VCaP (cell line): Measurements from ENCODE around the gene CFAP91.
A peak's percentile ranks its signal among the peaks of the same experiment; 100 is the strongest.

ENCODE experiments used
- H3K27ac ChIP-seq: fragments of 450-650 bp; 2 replicates; pipeline ENCODE4 v1.5.1; 2017
- TF ChIP-seq, protein P1 (sequence below): fragments of 450-650 bp; conservative IDR thresholded peaks from 2 replicates; pipeline ENCODE4 v1.5.1; 2017; ENCODE audit warnings: mild to moderate bottlenecking, moderate library complexity

Gene CFAP91

DNA sequence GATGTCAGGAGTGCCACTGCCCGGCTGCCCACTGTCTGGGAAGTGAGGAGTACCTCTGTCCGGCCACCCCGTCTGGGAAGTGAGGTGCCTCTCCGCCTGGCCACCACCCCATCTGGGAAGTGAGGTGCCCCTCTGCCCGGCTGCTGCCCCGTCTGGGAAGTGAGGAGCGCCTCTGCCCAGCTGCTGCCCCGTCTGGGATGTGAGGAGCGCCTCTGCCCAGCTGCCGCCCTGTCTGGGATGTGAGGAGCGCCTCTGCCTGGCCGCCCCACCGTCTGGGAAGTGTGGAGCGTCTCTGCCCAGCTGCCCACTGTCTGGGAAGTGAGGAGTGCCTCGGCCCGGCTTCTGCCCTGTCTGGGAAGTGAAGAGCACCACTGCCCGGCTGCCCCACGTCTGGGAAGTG lies 28.9 kb upstream of the CFAP91 start:
- TF ChIP-seq, protein P1, sequence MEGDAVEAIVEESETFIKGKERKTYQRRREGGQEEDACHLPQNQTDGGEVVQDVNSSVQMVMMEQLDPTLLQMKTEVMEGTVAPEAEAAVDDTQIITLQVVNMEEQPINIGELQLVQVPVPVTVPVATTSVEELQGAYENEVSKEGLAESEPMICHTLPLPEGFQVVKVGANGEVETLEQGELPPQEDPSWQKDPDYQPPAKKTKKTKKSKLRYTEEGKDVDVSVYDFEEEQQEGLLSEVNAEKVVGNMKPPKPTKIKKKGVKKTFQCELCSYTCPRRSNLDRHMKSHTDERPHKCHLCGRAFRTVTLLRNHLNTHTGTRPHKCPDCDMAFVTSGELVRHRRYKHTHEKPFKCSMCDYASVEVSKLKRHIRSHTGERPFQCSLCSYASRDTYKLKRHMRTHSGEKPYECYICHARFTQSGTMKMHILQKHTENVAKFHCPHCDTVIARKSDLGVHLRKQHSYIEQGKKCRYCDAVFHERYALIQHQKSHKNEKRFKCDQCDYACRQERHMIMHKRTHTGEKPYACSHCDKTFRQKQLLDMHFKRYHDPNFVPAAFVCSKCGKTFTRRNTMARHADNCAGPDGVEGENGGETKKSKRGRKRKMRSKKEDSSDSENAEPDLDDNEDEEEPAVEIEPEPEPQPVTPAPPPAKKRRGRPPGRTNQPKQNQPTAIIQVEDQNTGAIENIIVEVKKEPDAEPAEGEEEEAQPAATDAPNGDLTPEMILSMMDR, result no peak
- no peak overlapping the region for H3K27ac ChIP-seq

DNA sequence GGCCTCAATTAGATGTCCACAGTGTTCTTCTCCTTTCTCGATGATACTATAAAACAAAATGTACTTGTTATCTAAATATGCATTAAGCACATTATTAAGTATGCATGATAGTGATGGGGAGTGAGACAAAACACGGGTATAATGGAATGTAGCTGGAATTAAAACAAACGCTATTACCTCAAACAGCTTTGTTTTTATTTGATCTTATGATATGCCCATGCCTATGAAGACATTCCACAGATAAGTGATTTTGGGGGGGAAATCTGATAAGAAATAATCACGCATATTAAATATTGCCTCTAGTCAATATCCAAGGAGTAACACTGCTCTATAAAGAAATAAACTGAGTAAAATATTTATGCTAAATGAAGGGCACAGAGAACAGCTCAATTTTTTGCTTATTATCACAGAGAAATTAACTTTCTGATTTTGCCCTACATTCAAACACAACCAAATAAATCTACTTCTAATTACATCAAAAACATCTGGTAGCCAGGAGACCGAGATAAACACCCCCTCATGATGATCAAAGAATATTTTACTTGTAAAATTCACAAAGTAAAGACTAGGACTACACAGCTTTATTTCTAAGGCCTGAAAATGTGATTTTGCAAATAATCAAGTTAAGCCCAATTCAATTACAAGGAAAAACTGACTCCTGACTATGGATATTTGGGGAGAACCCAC lies 27.5 kb upstream of the CFAP91 start:
- TF ChIP-seq, protein P1, result no peak
- peak overlapping the region; percentile 81; the same call in 1 of the 2 replicates for H3K27ac ChIP-seq

DNA sequence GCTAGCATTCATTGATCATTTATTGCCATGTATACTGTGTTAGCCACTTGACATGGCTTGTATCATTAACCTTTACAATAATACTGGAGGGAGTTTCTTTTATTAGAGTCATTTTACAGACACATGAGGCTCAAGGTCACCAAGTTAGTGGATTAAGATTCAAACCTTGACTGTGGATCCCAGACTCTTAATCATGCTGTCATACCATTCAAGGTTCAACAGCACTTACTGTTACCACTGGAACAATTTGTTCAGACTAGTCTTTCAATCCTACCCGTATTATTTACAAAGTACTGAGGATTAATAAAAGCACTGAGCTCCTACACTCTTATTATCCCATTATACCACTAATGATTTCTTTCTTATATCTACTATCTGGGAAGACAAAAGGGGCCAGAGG lies 26.8 kb upstream of the CFAP91 start:
- H3K27ac ChIP-seq, result peak overlapping the region; percentile 81

DNA sequence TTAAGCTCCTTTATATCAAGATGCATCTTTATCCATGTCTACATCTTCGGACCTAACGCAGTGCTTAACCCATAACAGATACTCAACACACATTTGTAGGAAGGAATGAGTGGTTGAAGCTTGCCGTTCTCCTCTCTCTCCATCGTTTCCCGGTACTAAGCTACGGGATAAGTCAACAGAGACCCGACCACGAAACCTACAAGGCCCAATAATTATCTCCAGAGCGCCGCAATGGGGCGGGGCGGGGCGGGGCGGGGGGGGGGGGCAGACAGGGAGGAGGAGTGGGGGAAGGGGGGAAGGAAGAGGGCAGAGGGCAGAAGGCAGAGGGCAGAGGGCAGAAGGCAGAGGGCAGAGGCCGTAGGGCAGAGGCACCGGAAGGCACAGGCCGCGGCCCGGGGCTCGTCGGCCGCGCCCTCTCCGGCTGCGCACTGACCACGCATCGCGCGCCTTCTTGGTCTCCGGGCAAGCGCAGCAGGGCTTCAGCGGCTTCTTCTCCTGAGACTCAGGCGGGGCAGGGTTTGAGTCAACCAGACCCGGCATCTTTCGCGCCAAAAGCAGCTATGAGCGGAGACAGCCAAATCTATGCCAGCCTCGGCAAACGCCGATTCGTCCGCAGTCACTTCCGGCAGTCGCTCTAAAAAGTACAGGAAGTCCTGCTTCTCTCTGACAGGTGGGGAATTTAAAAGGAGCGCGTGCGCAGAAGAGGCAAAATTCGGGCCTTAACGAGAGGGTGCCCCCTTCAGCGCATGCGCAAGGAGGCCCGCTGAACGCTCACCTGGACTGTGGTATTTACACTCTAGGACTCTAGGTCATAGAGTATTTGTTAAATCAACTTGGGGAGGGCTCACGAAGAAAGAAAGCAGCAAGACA lies 25.8 kb upstream of the CFAP91 start, which contains the start of gene COX17:
Gene COX17 (minus strand): TSS at position 636 of the 870 bp plus-strand sequence. CDS start 96 bp downstream, at position 540.
- H3K27ac ChIP-seq, result peak within 1 kb of the TSS; percentile 81
- TF ChIP-seq, protein P1, result no peak

More for the DNA sequence above, 26.8 kb upstream of the CFAP91 start:
- TF ChIP-seq, protein P1, result no peak

DNA sequence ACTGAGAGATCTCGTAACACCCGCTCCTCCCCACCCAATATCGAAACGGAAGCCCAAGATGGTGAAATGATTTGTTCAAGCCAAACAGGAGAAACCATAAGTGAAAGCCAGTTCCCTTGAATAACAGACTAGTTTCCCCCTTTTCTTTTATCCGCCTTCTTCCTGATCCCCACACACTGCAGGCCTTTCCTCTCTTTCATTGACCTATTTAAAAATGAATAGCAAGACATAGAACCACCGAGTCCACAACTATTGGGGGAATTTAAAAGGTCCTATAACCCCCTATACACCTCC lies 25.2 kb upstream of the CFAP91 start:
- H3K27ac ChIP-seq, result peak overlapping the region; percentile 81
- TF ChIP-seq, protein P1, result no peak

DNA sequence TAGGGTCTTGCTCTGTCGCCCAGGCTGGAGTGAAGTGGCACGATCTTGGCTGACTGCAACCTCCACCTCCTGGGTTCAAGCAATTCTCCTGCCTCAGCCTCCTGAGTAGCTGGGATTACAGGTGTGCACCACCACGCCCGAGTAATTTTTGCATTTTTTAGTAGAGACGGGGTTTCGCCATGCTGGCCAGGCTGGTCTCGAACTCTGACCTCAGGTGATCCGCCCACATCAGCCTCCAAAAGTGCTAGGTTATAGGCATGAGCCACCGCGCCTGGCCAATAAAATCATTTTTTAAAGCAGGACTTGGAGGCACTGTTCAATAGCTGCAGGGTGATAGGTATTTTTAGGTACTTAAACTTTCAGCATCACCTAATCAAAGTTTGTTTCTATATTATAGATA lies 24.6 kb upstream of the CFAP91 start:
- H3K27ac ChIP-seq, result peak overlapping the region; percentile 81

DNA sequence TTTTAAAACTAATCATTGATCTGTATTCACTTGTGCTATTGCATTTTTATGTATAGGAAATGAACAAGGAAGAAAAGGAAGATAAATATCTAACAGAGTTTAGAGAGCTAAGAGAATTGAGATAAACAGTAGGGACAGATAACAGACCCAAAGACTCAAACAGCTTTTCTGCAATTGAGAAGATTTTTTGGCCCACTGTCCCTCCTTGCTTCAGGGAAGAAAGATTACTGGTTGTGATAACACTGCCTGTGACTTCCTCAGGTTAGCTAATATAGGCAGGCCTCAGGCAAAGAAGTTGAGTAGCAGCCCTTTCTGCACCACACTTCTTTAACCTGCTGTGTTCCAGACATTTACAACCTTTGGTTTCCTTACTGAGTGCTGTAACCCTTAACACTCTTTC lies 22.9 kb upstream of the CFAP91 start:
- H3K27ac ChIP-seq, result peak overlapping the region; percentile 70
- TF ChIP-seq, protein P1, result no peak

DNA sequence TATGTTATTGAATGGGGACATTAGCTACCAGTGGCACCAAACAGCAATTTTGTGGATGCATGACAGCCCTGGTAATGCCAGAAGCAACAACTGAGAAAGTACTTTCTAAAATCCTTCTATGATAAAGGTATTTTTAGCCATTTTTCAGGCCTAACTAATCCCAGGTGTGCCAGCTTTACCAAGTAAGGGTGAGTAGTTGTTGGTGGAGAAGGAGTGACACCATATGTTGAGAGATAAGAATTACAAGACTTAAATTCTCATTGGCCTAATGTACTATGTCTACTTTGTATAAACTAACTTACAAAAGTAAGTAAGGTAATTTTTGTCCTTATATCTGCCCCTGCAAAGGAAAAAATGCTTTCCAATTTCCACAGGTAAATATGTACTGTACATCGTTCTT lies 21.5 kb upstream of the CFAP91 start:
- H3K27ac ChIP-seq, result peak overlapping the region; percentile 70; the same call in 1 of the 2 replicates
- TF ChIP-seq, protein P1, result peak; percentile 77
